ENCODE results near the gene NOTCH4.
A peak's percentile ranks its signal among the peaks of the same experiment; 100 is the strongest.

The NOTCH4 gene

GRCh38 chr6:32168350-32168749 is 55.5 kb downstream of the NOTCH4 start:
- TF ChIP-seq RAD21 (IDR thresholded peaks at IDR 0.05; ENCODE audit: low read depth) (no peak), YY1 (IDR thresholded peaks at IDR 0.05; ENCODE audit: low read depth) (no peak), TCF12 (IDR thresholded peaks at IDR 0.05; ENCODE audit: low read depth) (no peak), EP300 (IDR thresholded peaks at IDR 0.05; ENCODE audit: borderline replicate concordance) (no peak)

- TF ChIP-seq TEAD4 (IDR thresholded peaks at IDR 0.05) = no peak
- no peak for TF ChIP-seq CREB1 (IDR thresholded peaks at IDR 0.05; ENCODE audit: low read depth)
- no peak for TF ChIP-seq CEBPB (IDR thresholded peaks at IDR 0.05)
- no peak for TF ChIP-seq TAF1 (IDR thresholded peaks at IDR 0.05; ENCODE audit: low read depth)
- TF ChIP-seq USF1 (IDR thresholded peaks at IDR 0.05) = no peak
- TF ChIP-seq ZBTB7A (IDR thresholded peaks at IDR 0.05; ENCODE audit: low read depth) = no peak
- no peak for TF ChIP-seq REST (IDR thresholded peaks at IDR 0.05; ENCODE audit: low read depth)
- no peak for TF ChIP-seq MAX (IDR thresholded peaks at IDR 0.05)
- no peak for TF ChIP-seq TCF12 (IDR thresholded peaks at IDR 0.05; ENCODE audit: low read depth)
- no peak for TF ChIP-seq RAD21 (IDR thresholded peaks at IDR 0.05; ENCODE audit: low read depth)
- no peak for TF ChIP-seq YY1 (IDR thresholded peaks at IDR 0.05; ENCODE audit: low read depth)
- TF ChIP-seq EGR1 (IDR thresholded peaks at IDR 0.05) = no peak
- TF ChIP-seq EP300 (IDR thresholded peaks at IDR 0.05; ENCODE audit: borderline replicate concordance) = no peak
- no peak for TF ChIP-seq NFIC (IDR thresholded peaks at IDR 0.05)
- TF ChIP-seq FOXM1 (IDR thresholded peaks at IDR 0.05; ENCODE audit: borderline replicate concordance, low read depth) = no peak
Observed at GRCh38 chr6:32167761-32168262, 56.1 kb downstream of the NOTCH4 start.

- no peak for TF ChIP-seq FOXM1 (IDR thresholded peaks at IDR 0.05; ENCODE audit: borderline replicate concordance, low read depth)
- no peak for TF ChIP-seq ZBTB7A (IDR thresholded peaks at IDR 0.05; ENCODE audit: low read depth)
- TF ChIP-seq REST (IDR thresholded peaks at IDR 0.05; ENCODE audit: low read depth) = no peak
- TF ChIP-seq EP300 (IDR thresholded peaks at IDR 0.05; ENCODE audit: borderline replicate concordance) = no peak
Observed at GRCh38 chr6:32167154-32167760, 56.6 kb downstream of the NOTCH4 start.

GRCh38 chr6:32166411-32167061 is 57.3 kb downstream of the NOTCH4 start:
- TF ChIP-seq USF1 (IDR thresholded peaks at IDR 0.05) (no peak), RAD21 (IDR thresholded peaks at IDR 0.05; ENCODE audit: low read depth) (peak; percentile 24; the same call in 1 of the 2 replicates)

- no peak for TF ChIP-seq TEAD4 (IDR thresholded peaks at IDR 0.05)
Observed at GRCh38 chr6:32164295-32164694, 59.6 kb downstream of the NOTCH4 start, which contains the start of gene EGFL8. EGFL8 (plus strand) TSS chr6:32164595; CDS start chr6:32166166, 1,571 bp downstream.

- TF ChIP-seq REST (IDR thresholded peaks at IDR 0.05; ENCODE audit: low read depth) (no peak), TCF12 (IDR thresholded peaks at IDR 0.05; ENCODE audit: low read depth) (no peak), TEAD4 (IDR thresholded peaks at IDR 0.05) (no peak), NFIC (IDR thresholded peaks at IDR 0.05) (no peak), RAD21 (IDR thresholded peaks at IDR 0.05; ENCODE audit: low read depth) (no peak), FOXM1 (IDR thresholded peaks at IDR 0.05; ENCODE audit: borderline replicate concordance, low read depth) (no peak), USF1 (IDR thresholded peaks at IDR 0.05) (no peak), CEBPB (IDR thresholded peaks at IDR 0.05) (no peak), EP300 (IDR thresholded peaks at IDR 0.05; ENCODE audit: borderline replicate concordance) (no peak), YY1 (IDR thresholded peaks at IDR 0.05; ENCODE audit: low read depth) (no peak)
Observed at GRCh38 chr6:32163559-32164258, 60.2 kb downstream of the NOTCH4 start.
